ENCODE data around the gene TNC. TPM values are rescaled to one million over a fixed set of nuclear protein-coding genes. Genes with fewer than 3 reads are reported as not detected.

TNC gene
- total and polyA plus RNA-seq, 2 of the 4 experiments (the other 2 are of a cell fraction): 192 to 253 TPM

DNA sequence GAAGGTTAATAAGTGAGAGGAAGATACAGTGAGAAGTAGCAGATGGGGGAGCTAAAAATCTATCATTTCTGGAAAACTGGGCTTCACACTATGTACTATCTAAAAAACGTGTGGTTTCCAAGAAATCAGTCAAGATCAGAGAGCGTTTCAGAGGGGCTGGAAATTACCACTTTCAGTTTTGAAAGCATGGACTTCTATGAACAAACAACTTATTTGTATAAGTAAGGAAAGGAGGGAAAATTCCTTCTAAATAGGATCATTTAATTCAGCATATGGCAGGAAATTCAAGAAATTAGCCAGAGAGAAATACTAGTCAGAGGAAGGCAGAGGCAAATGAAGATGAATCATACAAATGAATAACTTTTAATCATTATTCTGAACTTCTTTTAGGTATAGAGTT is 11.3 kb downstream of the TNC start:
- no peak overlapping the region for H2BK20ac ChIP-seq (ENCODE audit: low read depth, low read length)
- no peak overlapping the region for H2AK9ac ChIP-seq (replicated peaks; ENCODE audit: low read depth, low read length, poor library complexity)
- H3K4ac ChIP-seq (ENCODE audit: low read depth, low read length): no peak overlapping the region
- H2BK120ac ChIP-seq (ENCODE audit: low read depth, low read length): no peak overlapping the region
- no peak overlapping the region for H2BK15ac ChIP-seq (ENCODE audit: low read depth, low read length)
- dilution Hi-C loops (cut with HindIII; ENCODE audit: low sequenced_read_pairs, unreplicated experiment): no loop called here
- H4K91ac ChIP-seq (ENCODE audit: insufficient read depth, low read depth, low read length): no peak overlapping the region
- H3K9me1 ChIP-seq (ENCODE audit: insufficient read depth, low read length): peaks cover 3% of the 10 kb centered on the region
- no peak overlapping the region for H3K9ac ChIP-seq (ENCODE audit: low read depth, low read length)
- intact Hi-C loops (cut with micrococcal nuclease): no loop called here
- no peak overlapping the region for H2AK5ac ChIP-seq (ENCODE audit: low read depth, low read length)
- peak overlapping the region; percentile 1 for H2BK5ac ChIP-seq (ENCODE audit: low read depth, low read length, poor library complexity, severe bottlenecking)
- peak overlapping the region; percentile 7 for H3K18ac ChIP-seq (ENCODE audit: low read depth, low read length)
- POLR2A ChIA-PET (ENCODE audit: unreplicated experiment): interaction anchor here (0.5 kb wide), 1 partner anchor 177 kb away, joined by 16 read pairs; no protein-coding TSS in a partner anchor
- in situ Hi-C loops (cut with MboI; ENCODE audit: low sequenced_read_pairs): no loop called here
- no peaks in the 10 kb centered on the region for H3K9me3 ChIP-seq (ENCODE audit: control insufficient read depth, insufficient read depth, low read length)
- peaks cover 5% of the 10 kb centered on the region; the same call in 1 of the 2 replicates for H3K4me1 ChIP-seq (ENCODE audit: control insufficient read depth, insufficient read depth, low read length)
- H3K27me3 ChIP-seq (ENCODE audit: control insufficient read depth, insufficient read depth, low read length): no peaks in the 10 kb centered on the region
- H3K23ac ChIP-seq (ENCODE audit: low read depth, low read length): no peak overlapping the region
- peak overlapping the region; percentile 45; the same call in 1 of the 2 replicates for H3K4me2 ChIP-seq (ENCODE audit: low read depth, low read length)
- peaks cover 10% of the 10 kb centered on the region for H4K20me1 ChIP-seq (ENCODE audit: insufficient read depth, low read length)
- CTCF ChIA-PET: no interaction called here
- H3K56ac ChIP-seq (ENCODE audit: extremely low read depth, insufficient read depth, low read length): no peak overlapping the region
- no peak overlapping the region for H3K27ac ChIP-seq (ENCODE audit: insufficient read depth, low read length)
- H3K79me1 ChIP-seq (ENCODE audit: low read depth in 1 of 2, low read length in 2 of 2): peaks cover 21 to 58% of the 10 kb centered on the region in 2 experiments
- no peak overlapping the region for H3K4me3 ChIP-seq (ENCODE audit: insufficient read depth, low read depth, low read length)
- BruUV-seq (replicated peaks): no TSS peak
- H4K5ac ChIP-seq (ENCODE audit: low read depth, low read length): no peak overlapping the region; the same call in 1 of the 2 replicates
- no peak overlapping the region for H4K8ac ChIP-seq (ENCODE audit: low read depth in 2 of 2, low read length in 2 of 2)
- TF ChIP-seq POLR2A (IDR thresholded peaks at IDR 0.05; ENCODE audit: low read depth, low read length): no peak; the same call in 1 of the 2 replicates
- TF ChIP-seq, protein P1, sequence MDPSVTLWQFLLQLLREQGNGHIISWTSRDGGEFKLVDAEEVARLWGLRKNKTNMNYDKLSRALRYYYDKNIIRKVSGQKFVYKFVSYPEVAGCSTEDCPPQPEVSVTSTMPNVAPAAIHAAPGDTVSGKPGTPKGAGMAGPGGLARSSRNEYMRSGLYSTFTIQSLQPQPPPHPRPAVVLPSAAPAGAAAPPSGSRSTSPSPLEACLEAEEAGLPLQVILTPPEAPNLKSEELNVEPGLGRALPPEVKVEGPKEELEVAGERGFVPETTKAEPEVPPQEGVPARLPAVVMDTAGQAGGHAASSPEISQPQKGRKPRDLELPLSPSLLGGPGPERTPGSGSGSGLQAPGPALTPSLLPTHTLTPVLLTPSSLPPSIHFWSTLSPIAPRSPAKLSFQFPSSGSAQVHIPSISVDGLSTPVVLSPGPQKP (IDR thresholded peaks at IDR 0.05; ENCODE audit: borderline replicate concordance, low read depth, low read length): no peak
- TF ChIP-seq RAD21 (IDR thresholded peaks at IDR 0.05; ENCODE audit: low read length): no peak
- TF ChIP-seq USF2 (IDR thresholded peaks at IDR 0.05; ENCODE audit: low read depth, low read length): no peak
- no peak for TF ChIP-seq SMC3 (IDR thresholded peaks at IDR 0.05; ENCODE audit: low read depth, low read length)
- TF ChIP-seq RFX5 (IDR thresholded peaks at IDR 0.05; ENCODE audit: low read depth, low read length): no peak
- TF ChIP-seq FOS (IDR thresholded peaks at IDR 0.05; ENCODE audit: low read depth, low read length): no peak
- DNase-seq: peak; percentile 60
- H3K36me3 ChIP-seq (ENCODE audit: control insufficient read depth, insufficient read depth, low read length): peaks cover 16% of the 10 kb centered on the region
- no peak overlapping the region for H3K14ac ChIP-seq (replicated peaks; ENCODE audit: low read depth, low read length)
- H2AFZ ChIP-seq (replicated peaks; ENCODE audit: low read length, poor library complexity): no peak overlapping the region
- WGBS, 2 experiments (ENCODE audit: extremely low coverage in 2 of 2, insufficient read length in 1 of 2): no CpG with 5 or more reads among the region's 2 CpGs
- ATAC-seq (ENCODE audit: low read depth): 0 out of 2 replicates have a peak, but pooled peaks have one; percentile 19

Measured in IMR-90 (cell line).